NCI-H524 treated with DMSO at 0.1 percent for 48 hours (cell line): ENCODE measurements around the gene LAMP1.
"Not testable (repeated sequence)": the region's sequence is repeated elsewhere in the genome, so short reads cannot be mapped to it uniquely, and the experiment has no call there.

Experiments used
- DNase-seq: peaks from one replicate; lab custom pipeline; 2025; lab: John Stamatoyannopoulos, UW

Gene LAMP1

DNA sequence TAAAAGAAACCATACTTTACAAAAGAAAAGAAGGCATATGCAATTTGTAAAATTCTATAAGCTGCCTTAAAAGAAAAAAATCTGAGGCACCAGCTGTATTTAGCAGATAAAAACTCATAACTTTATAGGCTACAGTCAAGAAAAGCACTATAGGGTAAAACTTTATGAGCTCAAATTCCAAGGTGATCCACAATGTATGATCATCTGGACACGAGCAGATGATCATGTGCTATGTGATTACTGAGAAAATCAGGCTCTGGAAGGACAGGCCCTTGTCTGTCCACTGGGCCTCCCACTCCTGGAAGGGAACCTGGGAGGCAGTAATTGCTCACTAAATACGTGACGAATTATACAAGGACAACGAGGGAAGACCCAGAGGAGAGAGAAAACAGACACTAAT, 59.6 kb downstream of the LAMP1 start:
- no peak for DNase-seq

DNA sequence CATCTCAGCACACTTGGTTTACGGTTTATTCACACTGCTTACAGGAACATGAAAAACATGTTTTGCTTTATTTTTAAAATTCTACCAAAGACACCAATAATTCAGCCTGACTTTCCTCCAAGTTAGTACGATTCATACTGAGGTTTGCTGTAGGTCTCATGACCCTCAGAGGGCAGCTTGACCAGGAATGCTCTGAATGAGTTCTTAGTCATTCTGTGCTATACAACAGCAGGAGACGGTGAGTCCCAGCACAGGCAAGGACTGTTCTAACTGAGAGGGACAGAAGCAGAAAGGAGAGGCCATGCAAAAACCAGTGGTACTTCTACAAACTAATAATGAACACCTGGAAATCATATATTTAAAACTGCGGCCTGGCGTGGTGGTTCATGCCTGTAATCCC, 60.5 kb downstream of the LAMP1 start:
- no peak for DNase-seq

DNA sequence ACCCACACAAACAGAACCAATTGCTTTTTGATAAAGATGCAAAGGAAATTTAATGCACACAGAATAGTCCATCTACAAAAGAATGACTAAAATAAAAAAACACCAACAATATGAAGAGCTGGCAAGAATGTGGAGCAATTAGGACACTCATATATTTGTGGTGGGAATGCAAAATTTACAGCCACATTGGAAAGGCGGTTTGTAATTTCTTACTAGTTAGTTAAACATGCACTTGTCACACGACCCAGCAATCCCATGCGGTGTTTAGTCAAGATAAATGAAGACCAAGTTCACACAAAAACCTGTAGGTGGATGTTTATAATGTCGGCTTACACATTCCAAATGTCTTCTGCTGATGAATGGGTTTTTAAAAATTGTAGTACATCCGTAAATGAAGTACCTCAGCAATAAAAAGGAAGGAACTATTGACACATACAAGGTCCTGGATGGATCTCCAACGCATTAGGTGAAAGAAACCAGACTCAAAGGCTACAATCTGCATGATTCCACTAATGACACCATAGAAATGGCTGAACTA, 61.7 kb downstream of the LAMP1 start:
- DNase-seq, result no peak

DNA sequence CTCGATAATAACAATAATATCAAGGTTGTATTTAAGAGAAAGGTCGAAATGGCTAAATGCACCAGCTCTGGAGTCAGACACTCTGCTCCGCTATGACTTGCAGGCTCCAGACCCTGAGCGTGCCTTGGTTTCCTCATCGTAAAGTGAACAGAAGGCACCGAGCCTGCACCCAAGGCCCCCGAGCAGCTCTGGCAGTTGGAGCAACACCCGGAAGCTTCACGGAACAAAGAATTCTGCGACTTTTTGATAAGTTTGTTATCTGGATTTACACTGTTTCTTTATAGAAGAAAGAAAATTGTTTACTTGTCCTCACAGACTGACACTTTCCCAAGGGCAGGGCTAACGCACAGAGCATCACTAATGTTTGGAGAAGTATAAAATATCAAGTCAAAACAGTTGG, 62.5 kb downstream of the LAMP1 start:
- DNase-seq, result no peak

DNA sequence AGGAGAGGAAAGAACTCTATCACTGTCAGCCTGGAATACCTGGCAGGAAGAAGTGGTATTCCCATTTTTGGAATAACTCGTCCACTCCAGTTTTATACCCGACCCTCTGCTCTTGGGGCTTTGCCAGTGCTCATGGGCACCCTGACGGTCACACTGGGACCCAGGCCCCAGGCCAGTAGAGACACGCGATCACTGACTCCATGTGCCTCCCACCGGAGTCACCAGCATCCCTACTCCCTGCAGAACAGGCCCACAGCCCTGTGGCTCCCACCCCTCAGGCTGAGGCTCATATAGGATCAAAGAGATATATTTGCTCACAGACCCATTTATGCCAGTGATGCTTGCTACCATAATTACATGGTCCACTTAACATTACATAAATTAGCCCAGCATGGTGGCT, 63.4 kb downstream of the LAMP1 start:
- DNase-seq, result no peak

DNA sequence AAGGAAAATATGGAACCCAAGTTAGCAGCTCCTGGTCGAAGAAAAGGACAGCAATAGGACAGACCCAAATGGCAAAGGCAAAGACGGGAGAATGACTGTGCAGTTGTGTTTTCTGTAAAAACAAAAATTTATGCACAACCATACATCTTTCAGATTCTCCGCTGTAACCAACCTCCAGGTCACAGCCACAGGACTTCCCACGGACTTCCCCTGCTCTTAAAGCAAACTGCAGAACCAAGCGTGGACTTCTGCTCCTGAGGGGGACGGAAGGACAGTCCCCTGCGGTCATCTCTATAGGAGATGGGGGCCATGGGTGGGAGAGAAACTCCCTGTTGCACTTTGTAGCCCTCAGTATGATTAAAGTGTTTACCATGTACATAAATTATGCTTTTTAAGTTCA, 64.4 kb downstream of the LAMP1 start:
- no peak for DNase-seq

DNA sequence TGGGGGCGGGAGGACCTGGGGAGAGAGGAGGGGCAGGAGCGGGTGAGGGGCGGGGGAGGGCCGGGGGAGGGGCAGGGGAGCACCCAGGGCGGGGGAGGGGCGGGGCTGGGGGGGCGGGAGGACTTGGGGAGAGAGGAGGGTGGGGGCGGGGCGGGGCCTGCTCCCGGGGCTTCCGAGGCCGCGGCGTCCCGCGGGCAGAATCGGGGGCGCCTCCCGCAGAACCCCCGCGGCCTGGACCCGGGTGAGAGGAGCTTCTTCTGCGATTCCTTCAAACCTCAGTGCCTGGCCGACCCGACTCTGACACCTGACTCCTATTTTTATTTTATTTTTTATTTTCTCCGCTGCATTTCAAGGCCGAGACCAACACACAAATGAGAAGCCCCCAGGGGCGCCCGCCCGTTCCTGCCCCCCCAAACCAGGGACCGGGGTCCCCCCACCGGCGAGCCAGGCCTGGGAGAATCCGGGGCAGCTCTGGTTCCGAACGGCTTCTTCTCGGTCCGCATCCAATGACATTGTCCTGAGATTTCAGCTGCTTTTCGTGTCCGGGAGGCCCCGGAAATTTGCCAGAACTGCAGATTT, 67.4 kb downstream of the LAMP1 start:
- DNase-seq, result no peak

DNA sequence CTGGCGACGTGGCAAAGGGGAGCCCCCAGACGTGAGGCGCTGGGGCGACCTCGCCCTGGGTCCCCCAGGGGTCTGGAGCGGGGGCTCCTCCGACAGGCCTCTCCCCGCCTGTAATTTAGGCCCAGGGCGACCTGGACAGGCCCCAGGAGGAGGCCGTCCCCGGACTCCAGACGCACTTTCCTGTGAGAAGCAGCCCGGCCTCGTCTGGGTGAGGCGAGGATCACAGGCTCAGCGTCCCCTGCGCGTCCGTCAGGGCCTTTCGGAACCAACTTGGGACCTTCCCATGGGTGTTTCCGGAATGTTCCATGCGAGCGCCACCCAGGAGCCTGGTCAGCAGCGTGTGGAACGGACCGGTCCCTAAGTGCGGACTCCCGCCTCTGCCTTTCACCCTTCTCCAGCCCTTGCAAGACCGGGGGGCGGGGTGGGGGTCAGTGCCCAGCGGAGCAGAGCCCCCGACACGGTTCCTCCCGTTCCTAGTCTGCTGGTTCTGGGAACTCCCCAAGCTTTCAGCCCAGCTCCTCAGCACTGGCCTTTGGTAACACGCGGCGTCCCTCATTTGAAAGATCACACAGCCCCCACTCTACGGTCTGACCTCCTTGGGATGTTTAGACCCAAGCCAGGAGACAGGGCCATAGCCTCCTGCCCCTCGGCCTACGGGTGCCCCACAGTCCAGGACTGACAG, 68.0 kb downstream of the LAMP1 start:
- no peak for DNase-seq

DNA sequence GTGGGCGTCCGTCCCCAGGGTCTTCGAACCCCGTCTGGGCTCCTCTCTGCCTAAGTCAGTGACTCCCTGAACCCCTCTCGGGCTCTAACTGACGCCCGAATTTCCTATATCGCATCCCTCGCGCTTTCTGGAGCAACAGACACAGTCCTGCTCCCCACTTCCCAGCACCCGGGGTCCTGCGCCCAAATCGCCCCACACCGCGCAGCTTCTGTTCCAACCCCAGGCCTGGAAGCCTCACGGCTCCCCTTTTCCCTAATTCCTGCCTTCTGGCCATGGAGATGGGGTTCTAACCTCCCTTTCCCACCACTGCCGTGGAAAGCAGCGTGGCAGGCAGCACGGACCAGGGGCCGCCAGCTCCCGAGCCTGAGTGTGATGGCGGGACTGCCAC, 68.5 kb downstream of the LAMP1 start:
- no peak for DNase-seq

DNA sequence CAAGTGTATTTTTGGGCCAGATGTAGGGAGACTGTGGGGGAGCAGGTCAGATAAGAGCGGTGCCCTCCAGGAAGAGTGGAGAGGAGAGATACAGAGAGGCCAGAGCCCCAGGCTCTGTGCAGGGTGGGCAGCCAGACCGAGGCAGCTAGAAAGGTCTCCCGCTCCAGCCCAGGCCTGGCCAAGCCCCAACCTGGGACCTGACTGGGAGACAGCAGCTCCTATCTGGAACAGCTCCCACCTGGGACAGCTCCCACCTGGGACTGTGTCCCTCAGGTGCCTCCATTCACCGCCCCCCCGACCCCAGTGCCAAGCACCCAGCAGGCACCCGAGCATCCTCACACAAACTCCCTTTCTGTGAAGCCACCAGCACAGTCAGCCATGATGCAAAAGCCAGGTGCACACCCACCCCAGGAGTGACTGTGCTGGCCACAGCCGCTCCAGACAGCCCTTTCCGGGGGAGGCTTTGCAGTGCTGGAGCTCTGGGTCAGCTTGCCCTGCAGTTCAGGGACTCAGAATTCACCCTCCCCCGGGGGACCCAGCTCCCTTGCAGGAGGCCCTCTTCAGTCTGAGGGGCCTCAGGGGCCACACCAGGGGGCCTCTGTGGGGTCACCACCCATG, 69.0 kb downstream of the LAMP1 start:
- DNase-seq, result no peak

DNA sequence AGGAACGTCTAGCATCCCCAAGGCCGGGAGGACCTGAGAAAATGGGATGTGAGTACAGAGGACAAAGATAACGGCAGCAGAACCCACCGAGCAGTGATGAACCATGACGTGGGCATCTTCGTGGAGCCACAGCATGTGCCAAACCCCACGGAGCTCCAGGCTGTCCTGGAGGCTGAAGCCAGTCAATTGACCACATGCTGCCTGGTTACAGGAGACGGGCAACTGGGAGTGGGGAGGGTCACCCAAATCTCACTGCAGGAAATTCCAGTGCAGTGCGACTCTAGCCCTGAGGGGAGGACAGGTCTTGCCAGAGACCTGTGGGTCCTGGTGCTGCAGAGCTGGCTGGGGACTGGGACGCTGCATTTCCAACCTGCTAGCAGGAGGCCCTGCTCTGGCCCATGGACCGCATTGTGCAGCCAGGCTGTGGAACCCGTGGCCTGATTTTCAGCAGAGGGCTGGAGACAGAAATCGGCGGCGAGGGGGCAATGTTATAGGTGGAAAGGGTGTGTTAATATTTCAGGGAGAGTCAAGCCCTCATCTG, 70.1 kb downstream of the LAMP1 start:
- no peak for DNase-seq

DNA sequence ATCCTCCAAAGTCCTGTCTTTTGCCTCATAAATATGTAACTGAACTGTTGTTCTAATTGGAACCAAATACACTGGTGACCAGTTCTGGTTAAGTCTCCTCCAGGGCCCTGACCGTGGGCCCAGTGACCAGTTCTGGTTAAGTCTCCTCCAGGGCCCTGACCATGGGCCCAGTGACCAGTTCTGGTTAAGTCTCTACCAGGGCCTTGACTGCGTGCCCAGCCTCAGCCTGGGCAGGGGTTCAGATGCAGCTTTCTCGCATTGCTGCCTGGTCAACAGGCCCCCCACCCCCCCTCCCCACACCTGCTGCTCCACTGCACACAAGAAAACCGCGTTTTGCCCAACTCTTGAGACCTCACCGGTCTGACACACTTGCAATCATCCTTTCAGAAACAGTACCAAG, 70.7 kb downstream of the LAMP1 start:
- no peak for DNase-seq

DNA sequence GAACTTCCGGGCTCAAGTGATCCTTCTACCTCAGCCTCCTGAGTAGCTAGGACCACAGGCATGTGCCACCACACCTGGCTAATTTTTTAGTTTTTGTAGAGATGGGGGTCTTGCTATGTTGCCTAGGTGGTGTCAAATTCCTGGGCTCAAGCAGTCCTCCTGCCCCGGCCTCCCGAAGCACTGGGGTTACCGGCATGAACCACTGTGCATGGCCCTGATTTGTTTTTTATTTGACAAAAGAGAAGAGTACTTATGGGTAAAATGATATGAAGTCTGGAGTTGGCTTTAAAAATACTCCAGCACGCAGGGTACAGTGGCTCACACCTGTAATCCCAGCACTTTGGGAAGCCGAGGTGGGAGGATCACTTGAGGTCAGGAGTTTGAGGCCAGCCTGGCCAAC, 71.3 kb downstream of the LAMP1 start:
- not testable (repeated sequence) for DNase-seq

DNA sequence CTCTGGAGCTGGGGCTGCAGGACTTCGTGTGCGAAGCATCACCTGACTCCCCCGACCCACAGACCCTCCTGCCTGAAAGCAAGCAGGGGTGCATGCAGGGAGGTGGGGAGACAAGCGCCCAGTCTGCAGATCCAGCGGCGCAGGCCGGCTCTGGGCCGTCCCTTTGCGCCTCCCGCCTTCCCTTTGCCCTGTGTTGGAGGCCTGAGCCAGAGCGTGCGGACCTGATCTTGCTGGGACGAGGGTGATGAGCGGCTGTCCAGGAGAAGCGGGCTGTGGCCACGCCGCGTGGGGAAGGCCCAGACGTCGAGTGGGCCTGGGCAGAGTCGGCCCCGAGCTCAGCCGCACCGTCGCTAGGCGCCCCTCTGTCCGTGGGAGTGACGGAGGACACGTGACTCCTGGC, 72.2 kb downstream of the LAMP1 start:
- no peak for DNase-seq

DNA sequence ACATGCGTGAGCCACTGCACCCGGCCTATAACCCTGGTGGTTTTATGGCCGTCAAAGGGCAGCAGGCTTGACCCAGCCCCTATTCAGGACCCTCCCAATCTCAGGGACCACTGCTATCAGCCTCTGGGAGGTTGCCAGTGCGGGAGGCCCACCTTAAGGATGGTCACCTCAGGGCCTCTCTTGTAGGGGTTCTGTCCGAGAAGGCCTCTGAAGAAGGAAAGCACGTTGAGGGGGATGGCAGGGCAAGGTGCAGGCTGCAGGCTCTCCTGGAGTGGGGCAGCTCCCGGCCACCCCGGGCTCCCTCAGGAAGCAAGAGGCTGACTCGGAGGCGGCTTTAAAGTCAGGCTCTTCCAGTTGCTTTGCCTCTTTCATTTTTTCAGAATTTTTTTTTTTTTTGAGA, 72.8 kb downstream of the LAMP1 start:
- DNase-seq, result no peak

DNA sequence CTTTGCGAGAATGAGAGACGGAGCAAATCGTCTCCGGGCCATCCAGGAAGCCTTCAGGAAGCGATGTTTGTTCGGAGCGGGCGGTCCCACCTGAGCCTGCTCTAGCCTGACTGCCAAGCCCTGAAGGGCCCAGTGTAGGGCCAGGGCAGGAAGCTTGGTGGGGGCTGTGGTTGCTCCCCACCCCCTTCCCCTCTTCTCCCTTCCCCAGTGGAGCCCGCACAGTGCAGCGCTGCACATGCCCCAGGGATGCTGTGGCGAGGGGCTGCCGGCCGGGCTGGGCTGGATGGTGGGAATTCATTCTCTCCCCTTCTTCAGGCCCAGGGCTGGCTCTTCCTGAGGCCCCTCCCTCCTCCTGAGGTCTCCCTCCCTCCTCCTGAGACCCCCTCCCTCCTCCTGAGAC, 74.0 kb downstream of the LAMP1 start:
- DNase-seq, result no peak

DNA sequence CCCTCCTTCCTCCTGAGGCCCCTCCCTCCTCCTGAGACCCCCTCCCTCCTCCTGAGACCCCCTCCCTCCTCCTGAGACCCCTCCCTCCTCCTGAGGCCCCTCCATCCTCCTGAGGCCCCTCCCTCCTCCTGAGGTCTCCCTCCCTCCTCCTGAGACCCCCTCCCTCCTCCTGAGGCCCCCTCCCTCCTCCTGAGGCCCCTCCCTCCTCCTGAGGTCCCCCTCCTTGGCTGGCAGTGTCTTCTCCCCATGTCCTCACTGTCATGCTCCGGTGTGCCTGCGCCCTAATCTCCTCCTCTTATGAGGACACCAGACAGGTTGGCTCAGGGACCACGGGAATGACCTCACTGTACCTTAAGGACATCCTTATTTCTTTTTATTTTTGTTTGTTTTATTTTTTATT, 74.7 kb downstream of the LAMP1 start:
- not testable (repeated sequence) for DNase-seq
